ENCODE measurements around the gene CD44.
A peak's percentile ranks its signal among the peaks of the same experiment; 100 is the strongest.
"Not testable (repeated sequence)": the region's sequence is repeated elsewhere in the genome, so short reads cannot be mapped to it uniquely, and the experiment has no call there.

The CD44 gene

GRCh38 chr11:35138943-35139721 is at the start of gene CD44:
Gene CD44, plus strand, starts transcription at chr11:35139171. Its CDS starts 133 bp downstream, at chr11:35139304.
- peak; percentile 86 for DNase-seq

- no peak for DNase-seq
These were observed 49.3 kb upstream of the CD44 start for GRCh38 chr11:35089666-35090065.

- DNase-seq: no peak
These were observed 48.8 kb upstream of the CD44 start for GRCh38 chr11:35090125-35090524.

GRCh38 chr11:35090991-35091390 is 48.0 kb upstream of the CD44 start:
- not testable (repeated sequence) for DNase-seq

GRCh38 chr11:35096723-35097122 is 42.2 kb upstream of the CD44 start:
- DNase-seq: no peak

- DNase-seq: no peak
These were observed 41.0 kb upstream of the CD44 start for GRCh38 chr11:35097814-35098455.

GRCh38 chr11:35098855-35099254 is 40.1 kb upstream of the CD44 start:
- DNase-seq: no peak

GRCh38 chr11:35099278-35100012 is 39.5 kb upstream of the CD44 start:
- DNase-seq: no peak

GRCh38 chr11:35100013-35100383 is 39.0 kb upstream of the CD44 start:
- DNase-seq: no peak

GRCh38 chr11:35101223-35101622 is 37.7 kb upstream of the CD44 start:
- no peak for DNase-seq

- no peak for DNase-seq
These were observed 36.7 kb upstream of the CD44 start for GRCh38 chr11:35102267-35102666.

- no peak for DNase-seq
These were observed 35.4 kb upstream of the CD44 start for GRCh38 chr11:35103366-35104208.

GRCh38 chr11:35104655-35105054 is 34.3 kb upstream of the CD44 start:
- no peak for DNase-seq

- no peak for DNase-seq
These were observed 33.5 kb upstream of the CD44 start for GRCh38 chr11:35105319-35106079.

GRCh38 chr11:35106595-35106994 is 32.4 kb upstream of the CD44 start:
- DNase-seq: no peak

- no peak for DNase-seq
These were observed 31.1 kb upstream of the CD44 start for GRCh38 chr11:35107861-35108260.

GRCh38 chr11:35108336-35108735 is 30.6 kb upstream of the CD44 start:
- not testable (repeated sequence) for DNase-seq

- DNase-seq: no peak
These were observed 29.9 kb upstream of the CD44 start for GRCh38 chr11:35109041-35109440.

- DNase-seq: no peak
These were observed 29.1 kb upstream of the CD44 start for GRCh38 chr11:35109827-35110226.

GRCh38 chr11:35111161-35112055 is 27.6 kb upstream of the CD44 start:
- no peak for DNase-seq
